DMS153 treated with DMSO at 0.1 percent for 48 hours (cell line): ENCODE data around the gene KCNMA1.

Experiments
- DNase-seq: peaks from one replicate; lab custom pipeline; 2025; ENCODE audit not compliant: unreplicated experiment; lab: John Stamatoyannopoulos, UW

Gene KCNMA1

GRCh38 chr10:77635402-77636227 is 2.0 kb downstream of the KCNMA1 start:
- no peak for DNase-seq

- no peak for DNase-seq
Observed at GRCh38 chr10:77634939-77635338, 2.7 kb downstream of the KCNMA1 start.

GRCh38 chr10:77633376-77633775 is 4.2 kb downstream of the KCNMA1 start:
- no peak for DNase-seq

GRCh38 chr10:77631241-77631640 is 6.4 kb downstream of the KCNMA1 start:
- DNase-seq = no peak

- no peak for DNase-seq
Observed at GRCh38 chr10:77630507-77630848, 7.1 kb downstream of the KCNMA1 start.

- DNase-seq = no peak
Observed at GRCh38 chr10:77629775-77630506, 7.7 kb downstream of the KCNMA1 start.

- DNase-seq = no peak
Observed at GRCh38 chr10:77628906-77629730, 8.5 kb downstream of the KCNMA1 start.

- DNase-seq = no peak
Observed at GRCh38 chr10:77626266-77626935, 11.2 kb downstream of the KCNMA1 start.

GRCh38 chr10:77625379-77625778 is 12.2 kb downstream of the KCNMA1 start:
- no peak for DNase-seq

- no peak for DNase-seq
Observed at GRCh38 chr10:77622889-77623291, 14.7 kb downstream of the KCNMA1 start.

- no peak for DNase-seq
Observed at GRCh38 chr10:77620731-77621130, 16.9 kb downstream of the KCNMA1 start.

GRCh38 chr10:77619964-77620703 is 17.5 kb downstream of the KCNMA1 start:
- DNase-seq = no peak

GRCh38 chr10:77618117-77618516 is 19.5 kb downstream of the KCNMA1 start:
- DNase-seq = no peak

- DNase-seq = no peak
Observed at GRCh38 chr10:77616766-77617165, 20.8 kb downstream of the KCNMA1 start.

- DNase-seq = no peak
Observed at GRCh38 chr10:77614778-77615625, 22.6 kb downstream of the KCNMA1 start.

GRCh38 chr10:77613476-77614130 is 24.0 kb downstream of the KCNMA1 start:
- DNase-seq = no peak

- no peak for DNase-seq
Observed at GRCh38 chr10:77611670-77612069, 25.9 kb downstream of the KCNMA1 start.

- no peak for DNase-seq
Observed at GRCh38 chr10:77611221-77611620, 26.4 kb downstream of the KCNMA1 start.

GRCh38 chr10:77609781-77610272 is 27.8 kb downstream of the KCNMA1 start:
- no peak for DNase-seq
